GM12878 (cell line): Measurements from ENCODE around the gene SLC25A45. TPM values are rescaled to one million over a fixed set of nuclear protein-coding genes. Genes with fewer than 3 reads are reported as not detected.
A peak's percentile ranks its signal among the peaks of the same experiment; 100 is the strongest.

ENCODE experiments used
- BCL11A ChIP-seq: IDR thresholded peaks from 2 replicates; pipeline ENCODE4 v1.6.1; 2011; ENCODE audit warnings: low read depth, low read length
- BMI1 ChIP-seq: fragments of 450-650 bp; IDR thresholded peaks from 2 replicates; pipeline ENCODE4 v1.6.1; 2016; ENCODE audit warnings: mild to moderate bottlenecking, moderate library complexity, borderline replicate concordance
- CEBPB ChIP-seq, 2 experiments: fragments of 150-350 bp in 1 of 2; IDR thresholded peaks; 2 replicates each; pipeline ENCODE4 v1.6.1; 2012 to 2014; ENCODE audit warnings: low read depth in 2 of 2, low read length in 2 of 2, borderline replicate concordance in 1 of 2, inconsistent platforms in 1 of 2
- CREM ChIP-seq: IDR thresholded peaks from 2 replicates; pipeline ENCODE4 v1.6.1; 2014; ENCODE audit warnings: antibody characterized with exemption, low read depth
- DPF2 ChIP-seq: fragments of 450-650 bp; IDR thresholded peaks from 2 replicates; pipeline ENCODE4 v1.6.1; 2017; ENCODE audit warnings: mild to moderate bottlenecking
- EZH2 ChIP-seq: IDR thresholded peaks from 2 replicates; pipeline ENCODE4 v1.6.1; 2012; ENCODE audit warnings: low read depth, mild to moderate bottlenecking, control low read depth, inconsistent platforms, low read length, borderline replicate concordance; ENCODE audit not compliant: control insufficient read depth
- FOXK2 ChIP-seq: fragments of 450-650 bp; IDR thresholded peaks from 2 replicates; pipeline ENCODE4 v1.6.1; 2017; ENCODE audit warnings: mild to moderate bottlenecking, moderate library complexity
- KAT2A ChIP-seq: conservative IDR thresholded peaks from 2 replicates; pipeline ENCODE4 v1.6.1; 2011; ENCODE audit warnings: low read depth, low read length; ENCODE audit not compliant: control insufficient read depth
- MXI1 ChIP-seq: fragments of 150-350 bp; IDR thresholded peaks from 2 replicates; pipeline ENCODE4 v1.6.1; 2011; ENCODE audit warnings: low read depth, mild to moderate bottlenecking, inconsistent platforms, low read length, improper control_type of control experiment
- MYB ChIP-seq: fragments of 150-350 bp; IDR thresholded peaks from 2 replicates; pipeline ENCODE4 v1.6.1; 2014; ENCODE audit warnings: mild to moderate bottlenecking, low read depth, low read length, borderline replicate concordance
- NFIC ChIP-seq: IDR thresholded peaks from 2 replicates; pipeline ENCODE4 v1.6.1; 2012; ENCODE audit warnings: low read depth, mild to moderate bottlenecking, inconsistent platforms, low read length, moderate library complexity
- PAX8 ChIP-seq: fragments of 450-650 bp; IDR thresholded peaks from 2 replicates; pipeline ENCODE4 v1.6.1; 2017; ENCODE audit warnings: mild to moderate bottlenecking, moderate library complexity
- POLR2A ChIP-seq: IDR thresholded peaks from 2 replicates; pipeline ENCODE4 v1.6.1; 2011; ENCODE audit warnings: low read depth, mild to moderate bottlenecking, low read length
- RUNX3 ChIP-seq: IDR thresholded peaks from 2 replicates; pipeline ENCODE4 v1.6.1; 2012; ENCODE audit warnings: low read length, inconsistent platforms
- SPI1 ChIP-seq: IDR thresholded peaks from 2 replicates; pipeline ENCODE4 v1.6.1; 2011; ENCODE audit warnings: low read depth, mild to moderate bottlenecking, low read length, moderate library complexity, borderline replicate concordance; ENCODE audit not compliant: insufficient read depth
- STAT1 ChIP-seq: fragments of 450-650 bp; conservative IDR thresholded peaks from 2 replicates; pipeline ENCODE4 v1.6.1; 2014; ENCODE audit warnings: antibody characterized with exemption, mild to moderate bottlenecking
- ZNF622 ChIP-seq: fragments of 450-650 bp; IDR thresholded peaks from 2 replicates; pipeline ENCODE4 v1.6.1; 2017; ENCODE audit warnings: mild to moderate bottlenecking, inconsistent platforms
- polyA plus RNA-seq, 11 experiments: library from polyadenylated mRNA; depleted of rRNA in 4 of 11; unstranded in 6 of 11; stranded (reverse) in 5 of 11; fragments of >200 nt; fragmentation: Nextera tagmentation in 4 of 11; fragmentation: Illumina TruSeq in 1 of 11; extraction: Ambion mirVana in 4 of 11; extraction: Trizol in 1 of 11; gene quantifications; 1 replicate in 1 of 11; 2 replicates in 10 of 11; pipeline versions ENCODE4 v1.2.1 to v1.2.3, GENCODE V29; 2011 to 2016; ENCODE audit warnings: inconsistent platforms in 2 of 11, missing spikeins in 2 of 11, low read depth in 1 of 11
- total RNA-seq, 4 experiments: library from RNA; depleted of rRNA in 3 of 4; stranded (reverse); fragments of >200 nt in 3 of 4; fragmentation: Illumina TruSeq in 1 of 4; extraction: Trizol in 1 of 4; gene quantifications; 2 replicates each; pipeline versions ENCODE4 v1.2.1 to v1.2.3, GENCODE V29; 2013 to 2021
- TF ChIP-seq, protein P1 (sequence below): fragments of 450-650 bp; IDR thresholded peaks from 2 replicates; pipeline ENCODE4 v1.6.1; 2018; ENCODE audit warnings: mild to moderate bottlenecking, low read depth, moderate library complexity; ENCODE audit not compliant: partially characterized antibody
- TF ChIP-seq, protein P2 (sequence below): IDR thresholded peaks from 2 replicates; pipeline ENCODE4 v1.6.1; 2011; ENCODE audit warnings: low read depth, low read length, improper control_type of control experiment, borderline replicate concordance
- TF ChIP-seq, protein P3 (sequence below): IDR thresholded peaks from 2 replicates; pipeline ENCODE4 v1.6.1; 2011; ENCODE audit warnings: borderline replicate concordance, low read depth, mild to moderate bottlenecking, moderate library complexity, mixed read lengths, low read length; ENCODE audit not compliant: insufficient read depth; ENCODE audit errors: extremely low read length
- TF ChIP-seq, protein P4 (sequence below): IDR thresholded peaks from 2 replicates; pipeline ENCODE4 v1.6.1; 2011; ENCODE audit warnings: borderline replicate concordance, low read depth, mild to moderate bottlenecking, moderate library complexity, low read length; ENCODE audit not compliant: insufficient read depth, poor library complexity, severe bottlenecking
- TF ChIP-seq, protein P5 (sequence below): fragments of 450-650 bp; IDR thresholded peaks from 2 replicates; pipeline ENCODE4 v1.6.1; 2017; ENCODE audit warnings: mild to moderate bottlenecking, low read depth, inconsistent platforms; ENCODE audit not compliant: poor library complexity, severe bottlenecking

SLC25A45 gene
- total and polyA plus RNA-seq, 10 of the 15 experiments (the other 5 are each of a cell fraction or from before 2014, with no cell fraction given): 4.1 to 35.2 (median 20.3) TPM

DNA sequence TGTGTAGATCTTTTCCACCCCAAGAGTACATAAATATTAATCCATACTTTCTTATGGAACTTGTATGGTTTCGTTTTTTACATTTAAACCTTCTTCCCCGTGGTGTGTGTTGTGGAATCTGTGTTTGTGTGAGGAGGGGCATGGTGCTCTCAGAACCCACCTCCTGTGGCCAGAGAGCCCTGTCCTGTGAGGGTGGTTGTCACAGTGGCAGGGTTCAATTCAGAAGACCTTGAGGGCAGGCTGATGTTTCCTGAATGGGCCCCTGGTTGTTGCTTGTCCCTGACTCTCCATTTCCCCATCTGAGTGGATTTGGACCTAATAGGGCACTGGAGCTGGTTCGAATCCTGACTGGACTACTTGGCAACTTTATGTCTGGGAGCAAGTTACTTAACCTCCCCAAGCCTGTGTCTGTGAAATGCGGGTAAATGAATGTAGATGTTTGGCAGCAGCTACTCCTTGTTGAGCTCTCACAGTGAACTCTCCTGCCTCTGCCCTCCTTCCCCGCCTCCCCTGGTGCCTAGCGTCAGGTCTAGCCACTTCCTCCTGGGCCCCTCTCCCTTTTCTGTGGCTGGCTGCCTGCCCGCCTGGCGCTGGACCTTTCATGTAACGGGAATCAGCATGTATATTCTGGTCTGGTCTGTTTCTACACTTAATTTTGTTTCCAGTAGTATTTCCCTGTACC lies 47.4 kb upstream of the SLC25A45 start (continued):
- TF ChIP-seq, protein P1, sequence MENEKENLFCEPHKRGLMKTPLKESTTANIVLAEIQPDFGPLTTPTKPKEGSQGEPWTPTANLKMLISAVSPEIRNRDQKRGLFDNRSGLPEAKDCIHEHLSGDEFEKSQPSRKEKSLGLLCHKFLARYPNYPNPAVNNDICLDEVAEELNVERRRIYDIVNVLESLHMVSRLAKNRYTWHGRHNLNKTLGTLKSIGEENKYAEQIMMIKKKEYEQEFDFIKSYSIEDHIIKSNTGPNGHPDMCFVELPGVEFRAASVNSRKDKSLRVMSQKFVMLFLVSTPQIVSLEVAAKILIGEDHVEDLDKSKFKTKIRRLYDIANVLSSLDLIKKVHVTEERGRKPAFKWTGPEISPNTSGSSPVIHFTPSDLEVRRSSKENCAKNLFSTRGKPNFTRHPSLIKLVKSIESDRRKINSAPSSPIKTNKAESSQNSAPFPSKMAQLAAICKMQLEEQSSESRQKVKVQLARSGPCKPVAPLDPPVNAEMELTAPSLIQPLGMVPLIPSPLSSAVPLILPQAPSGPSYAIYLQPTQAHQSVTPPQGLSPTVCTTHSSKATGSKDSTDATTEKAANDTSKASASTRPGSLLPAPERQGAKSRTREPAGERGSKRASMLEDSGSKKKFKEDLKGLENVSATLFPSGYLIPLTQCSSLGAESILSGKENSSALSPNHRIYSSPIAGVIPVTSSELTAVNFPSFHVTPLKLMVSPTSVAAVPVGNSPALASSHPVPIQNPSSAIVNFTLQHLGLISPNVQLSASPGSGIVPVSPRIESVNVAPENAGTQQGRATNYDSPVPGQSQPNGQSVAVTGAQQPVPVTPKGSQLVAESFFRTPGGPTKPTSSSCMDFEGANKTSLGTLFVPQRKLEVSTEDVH: no peak
- TF ChIP-seq MXI1 (0 out of 2 replicates have a peak, but pooled peaks have one; percentile 12), KAT2A (no peak), STAT1 (no peak), RUNX3 (no peak), CEBPB (IDR thresholded peaks at IDR 0.05; ENCODE audit: borderline replicate concordance in 1 of 2, low read depth in 2 of 2, low read length in 2 of 2) (no peak), MYB (no peak), FOXK2 (no peak), SPI1 (peak; percentile 62), PAX8 (no peak), POLR2A (peak; percentile 80), ZNF622 (no peak), EZH2 (no peak), BMI1 (no peak), CREM (no peak), DPF2 (0 out of 2 replicates have a peak, but pooled peaks have one; percentile 38), BCL11A (0 out of 2 replicates have a peak, but pooled peaks have one; percentile 3), NFIC (no peak)
- TF ChIP-seq, protein P2, sequence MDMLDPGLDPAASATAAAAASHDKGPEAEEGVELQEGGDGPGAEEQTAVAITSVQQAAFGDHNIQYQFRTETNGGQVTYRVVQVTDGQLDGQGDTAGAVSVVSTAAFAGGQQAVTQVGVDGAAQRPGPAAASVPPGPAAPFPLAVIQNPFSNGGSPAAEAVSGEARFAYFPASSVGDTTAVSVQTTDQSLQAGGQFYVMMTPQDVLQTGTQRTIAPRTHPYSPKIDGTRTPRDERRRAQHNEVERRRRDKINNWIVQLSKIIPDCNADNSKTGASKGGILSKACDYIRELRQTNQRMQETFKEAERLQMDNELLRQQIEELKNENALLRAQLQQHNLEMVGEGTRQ: no peak
- TF ChIP-seq, protein P3, sequence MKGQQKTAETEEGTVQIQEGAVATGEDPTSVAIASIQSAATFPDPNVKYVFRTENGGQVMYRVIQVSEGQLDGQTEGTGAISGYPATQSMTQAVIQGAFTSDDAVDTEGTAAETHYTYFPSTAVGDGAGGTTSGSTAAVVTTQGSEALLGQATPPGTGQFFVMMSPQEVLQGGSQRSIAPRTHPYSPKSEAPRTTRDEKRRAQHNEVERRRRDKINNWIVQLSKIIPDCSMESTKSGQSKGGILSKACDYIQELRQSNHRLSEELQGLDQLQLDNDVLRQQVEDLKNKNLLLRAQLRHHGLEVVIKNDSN: no peak
- TF ChIP-seq, protein P4, sequence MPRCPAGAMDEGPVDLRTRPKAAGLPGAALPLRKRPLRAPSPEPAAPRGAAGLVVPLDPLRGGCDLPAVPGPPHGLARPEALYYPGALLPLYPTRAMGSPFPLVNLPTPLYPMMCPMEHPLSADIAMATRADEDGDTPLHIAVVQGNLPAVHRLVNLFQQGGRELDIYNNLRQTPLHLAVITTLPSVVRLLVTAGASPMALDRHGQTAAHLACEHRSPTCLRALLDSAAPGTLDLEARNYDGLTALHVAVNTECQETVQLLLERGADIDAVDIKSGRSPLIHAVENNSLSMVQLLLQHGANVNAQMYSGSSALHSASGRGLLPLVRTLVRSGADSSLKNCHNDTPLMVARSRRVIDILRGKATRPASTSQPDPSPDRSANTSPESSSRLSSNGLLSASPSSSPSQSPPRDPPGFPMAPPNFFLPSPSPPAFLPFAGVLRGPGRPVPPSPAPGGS: peak; percentile 20
- TF ChIP-seq, protein P5, sequence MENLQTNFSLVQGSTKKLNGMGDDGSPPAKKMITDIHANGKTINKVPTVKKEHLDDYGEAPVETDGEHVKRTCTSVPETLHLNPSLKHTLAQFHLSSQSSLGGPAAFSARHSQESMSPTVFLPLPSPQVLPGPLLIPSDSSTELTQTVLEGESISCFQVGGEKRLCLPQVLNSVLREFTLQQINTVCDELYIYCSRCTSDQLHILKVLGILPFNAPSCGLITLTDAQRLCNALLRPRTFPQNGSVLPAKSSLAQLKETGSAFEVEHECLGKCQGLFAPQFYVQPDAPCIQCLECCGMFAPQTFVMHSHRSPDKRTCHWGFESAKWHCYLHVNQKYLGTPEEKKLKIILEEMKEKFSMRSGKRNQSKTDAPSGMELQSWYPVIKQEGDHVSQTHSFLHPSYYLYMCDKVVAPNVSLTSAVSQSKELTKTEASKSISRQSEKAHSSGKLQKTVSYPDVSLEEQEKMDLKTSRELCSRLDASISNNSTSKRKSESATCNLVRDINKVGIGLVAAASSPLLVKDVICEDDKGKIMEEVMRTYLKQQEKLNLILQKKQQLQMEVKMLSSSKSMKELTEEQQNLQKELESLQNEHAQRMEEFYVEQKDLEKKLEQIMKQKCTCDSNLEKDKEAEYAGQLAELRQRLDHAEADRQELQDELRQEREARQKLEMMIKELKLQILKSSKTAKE: no peak
